Activated CD8-positive, alpha-beta memory T cell treated with anti-CD3 and anti-CD28 coated beads, Interleukin-2, amount 10 ng/mL, durations not matched to agents 7 days and 5 days (primary cell): ENCODE data around the gene RPS3. TPM values are rescaled to one million over a fixed set of nuclear protein-coding genes. Genes with fewer than 3 reads are reported as not detected.
"Not testable (repeated sequence)": the region's sequence is repeated elsewhere in the genome, so short reads cannot be mapped to it uniquely, and the experiment has no call there.

ENCODE experiments used
- ATAC-seq: fragments of 150-1000 bp; cut with Tn5 transposase; one replicate; pipeline ENCODE4 v1.10.0; 2021; ENCODE audit warnings: moderate library complexity
- CTCF ChIA-PET: fragments of 350-600 bp; sonication (Branson Sonifier 250); formaldehyde crosslinking; loops from one replicate; lab custom pipeline; 2021; ENCODE audit warnings: antibody characterized with exemption; lab: Charles Lee
- DNase-seq: peaks from one replicate; pipeline ENCODE4 v3.0.0-alpha.2; 2020
- H3K27ac Mint-ChIP-seq: one replicate; pipeline ENCODE4 v1.8.0; 2021; ENCODE audit warnings: mild to moderate bottlenecking, mixed read lengths
- H3K27me3 Mint-ChIP-seq: one replicate; pipeline ENCODE4 v1.8.0; 2021; ENCODE audit warnings: mixed read lengths
- H3K36me3 Mint-ChIP-seq: one replicate; pipeline ENCODE4 v1.8.0; 2021; ENCODE audit warnings: mild to moderate bottlenecking, mixed read lengths
- H3K4me1 Mint-ChIP-seq: one replicate; pipeline ENCODE4 v1.8.0; 2021; ENCODE audit warnings: mixed read lengths
- H3K4me3 Mint-ChIP-seq: one replicate; pipeline ENCODE4 v1.8.0; 2021; ENCODE audit warnings: mild to moderate bottlenecking, moderate library complexity, mixed read lengths
- H3K9me3 Mint-ChIP-seq: one replicate; pipeline ENCODE4 v1.8.0; 2022; ENCODE audit warnings: low read depth, mixed read lengths
- total RNA-seq, 2 experiments: library from RNA; stranded (reverse); gene quantifications; one replicate each; pipeline ENCODE4 v1.2.3, GENCODE V29; 2021

Gene RPS3
- total RNA-seq, 2 experiments from 2014 or later = 2,848 to 3,262 TPM

GRCh38 chr11:75366826-75367225, 32.5 kb upstream of the RPS3 start:
- not testable (repeated sequence) for DNase-seq, H3K9me3 Mint-ChIP-seq, H3K27ac Mint-ChIP-seq, ATAC-seq, H3K4me3 Mint-ChIP-seq, H3K27me3 Mint-ChIP-seq
- peaks cover 32% of the 10 kb centered on the region for H3K4me1 Mint-ChIP-seq
- H3K36me3 Mint-ChIP-seq = peaks cover 18% of the 10 kb centered on the region
- CTCF ChIA-PET = interaction anchor here (0.7 to 1.4 kb wide), 3 partner anchors 15 to 89 kb away, joined by 3 to 6 read pairs (median 3); partner anchors contain the start of gene ARRB1

DNA sequence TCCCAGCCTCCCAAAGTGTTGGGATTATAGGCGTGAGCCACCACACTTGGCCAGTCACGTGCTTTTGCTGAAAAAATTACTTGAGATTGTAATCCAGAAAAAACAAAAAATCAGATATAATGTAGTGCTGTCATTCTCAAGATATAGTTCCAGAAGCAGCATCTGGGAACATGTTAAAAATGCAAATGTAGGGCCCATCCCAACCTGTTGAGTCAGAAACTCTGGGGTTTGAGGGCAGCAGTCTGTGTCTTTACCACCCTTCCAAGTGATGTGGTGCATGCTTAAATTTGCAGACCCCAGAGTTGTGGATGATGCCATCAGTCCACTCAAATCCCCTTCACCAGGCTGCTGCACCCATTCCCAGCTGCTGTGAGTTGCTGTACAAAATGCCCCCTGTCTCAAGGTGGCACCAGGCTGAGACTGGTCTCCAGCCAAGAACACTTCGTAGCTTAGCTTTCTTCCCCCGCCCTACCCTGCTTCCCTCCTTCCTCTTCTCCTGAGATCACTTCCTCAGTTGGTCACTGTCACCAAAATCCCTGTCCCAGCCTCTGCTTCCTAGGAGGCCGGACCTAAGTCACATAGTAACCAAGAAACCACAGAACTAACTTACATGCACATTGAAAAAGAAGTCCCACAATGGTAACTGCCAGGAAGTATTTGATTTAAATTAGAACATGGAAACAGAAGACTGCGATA, 29.6 kb upstream of the RPS3 start:
- H3K4me1 Mint-ChIP-seq = peaks cover 42% of the 10 kb centered on the region
- no peaks in the 10 kb centered on the region for H3K27me3 Mint-ChIP-seq
- peak; percentile 43 for ATAC-seq
- H3K36me3 Mint-ChIP-seq = peaks cover 18% of the 10 kb centered on the region
- no peaks in the 10 kb centered on the region for H3K9me3 Mint-ChIP-seq
- no peak for DNase-seq
- peak overlapping the region; percentile 91 for H3K27ac Mint-ChIP-seq
- CTCF ChIA-PET = interaction anchor here (0.8 to 2.3 kb wide), 10 partner anchors 10 to 128 kb away, joined by 3 to 13 read pairs (median 6); no protein-coding TSS in a partner anchor
- peak overlapping the region; percentile 5 for H3K4me3 Mint-ChIP-seq

DNA sequence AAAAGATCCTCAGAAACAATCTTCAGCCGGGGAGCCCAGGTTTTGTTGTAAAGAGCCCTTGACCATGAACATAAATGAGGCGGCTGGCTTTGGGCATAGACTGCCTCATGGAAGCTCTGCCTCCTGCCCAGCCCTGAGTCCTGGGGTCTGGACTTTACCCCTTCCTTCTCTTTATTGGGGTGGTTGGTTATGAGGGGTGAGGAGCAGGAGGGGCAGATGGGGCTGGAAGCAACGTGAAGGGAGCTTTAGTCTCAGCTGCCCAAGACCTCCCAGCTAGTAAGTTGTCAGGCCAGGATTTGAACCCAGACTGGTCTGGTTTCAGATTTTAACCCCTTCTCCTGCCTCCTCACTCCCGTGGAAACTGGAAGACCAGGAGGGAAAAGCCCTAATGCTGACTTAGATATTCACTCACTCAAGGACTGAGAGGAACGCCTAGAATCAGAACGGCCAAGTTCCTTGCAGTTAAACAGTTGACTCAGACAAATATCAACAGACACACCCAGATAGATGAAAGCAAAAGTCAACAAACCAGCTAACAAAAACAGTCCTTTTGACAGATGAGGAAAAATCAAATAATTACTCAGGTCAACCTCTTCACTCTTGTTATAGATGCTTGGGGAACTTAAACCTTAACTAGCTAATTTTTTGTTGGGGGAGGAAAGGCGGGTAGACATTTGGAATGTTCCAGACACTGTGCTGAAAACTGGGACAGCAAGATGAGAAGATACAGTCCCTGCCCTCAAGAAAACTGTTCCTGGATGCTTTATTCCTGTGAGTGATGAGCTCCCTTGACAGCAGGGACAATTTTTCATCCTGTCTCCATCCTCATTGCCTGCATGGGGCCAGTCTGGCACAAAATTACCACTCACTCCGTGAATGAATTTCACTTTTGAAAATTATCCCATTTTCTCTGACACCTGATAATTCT, 27.1 kb upstream of the RPS3 start:
- Mint-ChIP-seq H3K4me1 (peaks cover 38% of the 10 kb centered on the region), H3K36me3 (peaks cover 16% of the 10 kb centered on the region), H3K4me3 (no peak overlapping the region), H3K27ac (peak overlapping the region; percentile 47), H3K27me3 (no peaks in the 10 kb centered on the region), H3K9me3 (no peaks in the 10 kb centered on the region)
- ATAC-seq (no peak), DNase-seq (no peak)
- CTCF ChIA-PET = interaction anchor here (1.0 to 2.3 kb wide), 11 partner anchors 8 to 159 kb away, joined by 3 to 17 read pairs (median 5); no protein-coding TSS in a partner anchor

- CTCF ChIA-PET = interaction anchor here (1.2 to 2.3 kb wide), 3 partner anchors 12 to 93 kb away, joined by 4 to 17 read pairs (median 8); no protein-coding TSS in a partner anchor
- H3K4me1 Mint-ChIP-seq = peaks cover 34% of the 10 kb centered on the region
- no peaks in the 10 kb centered on the region for H3K9me3 Mint-ChIP-seq
- H3K4me3 Mint-ChIP-seq = no peak overlapping the region
- H3K27me3 Mint-ChIP-seq = no peaks in the 10 kb centered on the region
- no peak overlapping the region for H3K27ac Mint-ChIP-seq
- H3K36me3 Mint-ChIP-seq = peaks cover 12% of the 10 kb centered on the region
- no peak for DNase-seq
- no peak for ATAC-seq
Observed at GRCh38 chr11:75373201-75373600, 26.1 kb upstream of the RPS3 start.

GRCh38 chr11:75374646-75375045, 24.7 kb upstream of the RPS3 start:
- no peak for DNase-seq
- no peak overlapping the region for H3K4me3 Mint-ChIP-seq
- H3K36me3 Mint-ChIP-seq = peaks cover 6% of the 10 kb centered on the region
- H3K4me1 Mint-ChIP-seq = peaks cover 24% of the 10 kb centered on the region
- no peak overlapping the region for H3K27ac Mint-ChIP-seq
- ATAC-seq = no peak
- no peaks in the 10 kb centered on the region for H3K27me3 Mint-ChIP-seq
- H3K9me3 Mint-ChIP-seq = no peaks in the 10 kb centered on the region
- CTCF ChIA-PET = interaction anchor here (0.9 to 2.3 kb wide), 5 partner anchors 11 to 133 kb away, joined by 3 to 7 read pairs (median 6); no protein-coding TSS in a partner anchor

- no peak overlapping the region for H3K27ac Mint-ChIP-seq
- DNase-seq = no peak
- H3K9me3 Mint-ChIP-seq = no peaks in the 10 kb centered on the region
- H3K4me1 Mint-ChIP-seq = peaks cover 17% of the 10 kb centered on the region
- no peak for ATAC-seq
- no peaks in the 10 kb centered on the region for H3K27me3 Mint-ChIP-seq
- peaks cover 2% of the 10 kb centered on the region for H3K36me3 Mint-ChIP-seq
- CTCF ChIA-PET = interaction anchor here (0.9 to 2.3 kb wide), 6 partner anchors 10 to 132 kb away, joined by 3 to 7 read pairs (median 4); no protein-coding TSS in a partner anchor
- no peak overlapping the region for H3K4me3 Mint-ChIP-seq
Observed at GRCh38 chr11:75375626-75376025, 23.7 kb upstream of the RPS3 start.

DNA sequence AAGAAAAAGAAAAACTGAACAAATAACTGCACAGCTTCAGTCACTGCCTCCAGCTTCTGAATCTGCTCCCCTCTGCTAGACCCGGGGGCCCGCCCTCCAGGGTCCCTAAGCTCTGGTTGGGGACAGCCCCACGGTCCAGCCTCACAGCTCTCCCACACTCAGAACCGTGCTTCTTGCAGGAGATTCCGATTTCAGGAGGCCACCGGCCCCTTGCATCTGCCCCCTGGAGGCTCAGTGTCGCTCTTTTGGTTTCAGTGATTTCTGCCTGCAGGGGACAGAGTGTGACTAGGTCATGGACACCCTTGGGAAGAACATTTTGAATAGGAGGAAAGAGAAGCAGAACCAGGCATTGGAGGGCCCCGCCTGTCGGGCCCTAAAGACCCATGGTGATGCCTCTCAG, 23.1 kb upstream of the RPS3 start:
- Mint-ChIP-seq H3K9me3 (no peaks in the 10 kb centered on the region), H3K4me3 (no peak overlapping the region)
- no peak for DNase-seq

DNA sequence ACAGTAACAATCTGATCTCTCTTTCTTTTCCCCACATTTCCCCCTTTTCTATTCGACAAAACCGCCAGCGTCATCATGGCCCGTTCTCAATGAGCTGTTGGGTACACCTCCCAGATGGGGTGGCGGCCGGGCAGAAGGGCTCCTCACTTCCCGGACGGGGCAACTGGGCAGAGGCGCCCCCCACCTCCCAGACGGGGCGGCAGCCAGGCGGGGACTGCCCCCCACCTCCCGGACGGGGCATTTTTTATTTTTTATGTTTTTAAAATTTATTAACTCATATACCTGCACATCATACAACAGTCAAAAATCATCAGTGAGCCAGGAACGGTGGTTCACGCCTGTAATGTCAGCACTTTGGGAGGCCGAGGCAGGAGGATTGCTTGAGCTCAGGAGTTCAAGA, 20.5 kb upstream of the RPS3 start:
- H3K4me1 Mint-ChIP-seq, H3K27ac Mint-ChIP-seq, H3K9me3 Mint-ChIP-seq, H3K4me3 Mint-ChIP-seq, H3K27me3 Mint-ChIP-seq, H3K36me3 Mint-ChIP-seq, ATAC-seq, DNase-seq: not testable (repeated sequence)
- CTCF ChIA-PET = interaction anchor here (1.5 to 14.0 kb wide), 2 partner anchors 10 to 102 kb away, joined by 3 to 380 read pairs; no protein-coding TSS in a partner anchor

More for the DNA sequence above, 23.1 kb upstream of the RPS3 start:
- Mint-ChIP-seq H3K27me3 (no peaks in the 10 kb centered on the region), H3K4me1 (peaks cover 15% of the 10 kb centered on the region), H3K36me3 (peaks cover 2% of the 10 kb centered on the region), H3K27ac (no peak overlapping the region)
- CTCF ChIA-PET = interaction anchor here (0.5 to 2.3 kb wide), 4 partner anchors 14 to 128 kb away, joined by 3 to 7 read pairs (median 4); no protein-coding TSS in a partner anchor
- ATAC-seq = no peak

DNA sequence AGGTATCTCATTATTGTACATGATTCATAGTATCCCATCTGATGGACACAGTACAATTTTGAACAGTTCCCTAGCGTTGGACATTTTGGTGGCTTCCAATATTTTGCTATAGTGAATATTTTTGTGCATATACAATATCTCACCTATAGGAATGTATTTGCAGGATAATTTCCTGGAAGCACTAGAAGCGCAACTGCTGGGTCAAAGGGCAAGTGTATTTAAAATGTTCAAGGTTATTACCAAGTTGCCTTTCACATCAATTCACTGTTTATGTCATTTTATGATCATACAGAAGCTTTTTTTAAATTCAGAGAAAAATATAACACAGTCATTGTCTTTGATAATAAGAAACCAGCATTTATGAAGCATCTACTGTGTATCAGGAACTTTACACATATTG, 19.1 kb upstream of the RPS3 start:
- CTCF ChIA-PET = interaction anchor here (0.9 to 14.0 kb wide), 6 partner anchors 8 to 344 kb away, joined by 3 to 380 read pairs (median 10); partner anchors contain the start of gene ARRB1
- no peak for ATAC-seq
- Mint-ChIP-seq H3K4me3 (no peak overlapping the region), H3K27ac (no peak overlapping the region), H3K4me1 (peaks cover 15% of the 10 kb centered on the region), H3K9me3 (no peaks in the 10 kb centered on the region), H3K27me3 (no peaks in the 10 kb centered on the region), H3K36me3 (no peaks in the 10 kb centered on the region)
- DNase-seq = no peak

- Mint-ChIP-seq H3K36me3 (no peaks in the 10 kb centered on the region), H3K9me3 (no peaks in the 10 kb centered on the region), H3K4me1 (peaks cover 15% of the 10 kb centered on the region), H3K27me3 (peaks cover 2% of the 10 kb centered on the region), H3K27ac (no peak overlapping the region), H3K4me3 (no peak overlapping the region)
- DNase-seq (no peak), ATAC-seq (no peak)
- CTCF ChIA-PET = interaction anchor here (0.6 to 14.0 kb wide), 7 partner anchors 9 to 345 kb away, joined by 3 to 380 read pairs (median 11); partner anchors contain the start of gene ARRB1
Observed at GRCh38 chr11:75380716-75381420, 18.4 kb upstream of the RPS3 start.

- H3K4me1 Mint-ChIP-seq = peaks cover 15% of the 10 kb centered on the region
- CTCF ChIA-PET = interaction anchor here (0.7 to 14.0 kb wide), 10 partner anchors 11 to 240 kb away, joined by 3 to 380 read pairs (median 8); partner anchors contain the start of gene ARRB1
- no peaks in the 10 kb centered on the region for H3K9me3 Mint-ChIP-seq
- peak; percentile 72 for DNase-seq
- peaks cover 12% of the 10 kb centered on the region for H3K27me3 Mint-ChIP-seq
- peak overlapping the region; percentile 78 for H3K27ac Mint-ChIP-seq
- ATAC-seq = peak; percentile 76
- H3K4me3 Mint-ChIP-seq = no peak overlapping the region
- H3K36me3 Mint-ChIP-seq = no peaks in the 10 kb centered on the region
Observed at GRCh38 chr11:75383246-75383645, 16.1 kb upstream of the RPS3 start.

DNA sequence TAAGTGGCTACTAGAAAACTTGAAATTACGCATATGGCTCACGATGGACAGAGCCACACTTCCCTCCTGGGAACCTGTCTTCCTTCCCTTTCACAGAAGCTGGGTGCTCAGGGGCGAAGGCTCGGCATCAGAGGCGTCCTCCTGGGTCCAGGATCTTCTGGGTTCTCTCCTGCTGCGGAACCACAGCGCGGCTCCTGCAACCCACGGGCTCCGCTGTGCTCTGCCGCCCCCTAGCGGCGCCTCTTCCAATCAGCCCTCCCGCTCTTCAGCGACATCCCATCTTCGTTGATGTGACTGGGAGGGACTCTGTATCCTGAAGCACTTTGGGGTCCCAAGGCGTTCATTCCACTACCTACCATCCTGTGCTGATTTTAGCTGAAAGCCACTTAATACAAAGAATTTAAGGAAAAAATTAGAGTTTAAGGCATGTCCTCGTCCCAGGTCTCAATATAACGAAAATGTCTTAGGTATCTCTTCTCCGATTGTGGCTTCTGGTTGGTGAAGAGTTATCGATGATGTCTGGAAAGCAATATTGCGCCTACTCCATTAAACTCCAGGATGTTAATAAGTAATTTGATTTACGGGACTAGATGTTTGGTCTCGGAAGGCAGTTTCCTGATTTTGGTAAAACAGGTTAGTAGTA, 14.8 kb upstream of the RPS3 start:
- Mint-ChIP-seq H3K4me3 (no peak overlapping the region), H3K27ac (peak overlapping the region; percentile 73), H3K36me3 (no peaks in the 10 kb centered on the region), H3K9me3 (no peaks in the 10 kb centered on the region), H3K27me3 (peaks cover 12% of the 10 kb centered on the region), H3K4me1 (peaks cover 15% of the 10 kb centered on the region)
- DNase-seq = peak; percentile 77
- ATAC-seq = peak; percentile 82
- CTCF ChIA-PET = interaction anchor here (0.6 to 14.0 kb wide), 26 partner anchors 12 to 244 kb away, joined by 3 to 380 read pairs (median 4); partner anchors contain the start of gene ARRB1
